HG03139 (cell line): ENCODE data around the gene MSN.
A peak's percentile ranks its signal among the peaks of the same experiment; 100 is the strongest.
"Not testable (repeated sequence)": the region's sequence is repeated elsewhere in the genome, so short reads cannot be mapped to it uniquely, and the experiment has no call there.

Source experiments
- ATAC-seq: cut with Tn5 transposase; IDR thresholded peaks from one replicate; pipeline ENCODE4 v1.9.1; 2021; ENCODE audit not compliant: unreplicated experiment

The MSN gene

GRCh38 chrX:65667503-65668376, at the start of gene MSN:
Gene MSN (plus strand): TSS chrX:65667654. CDS start chrX:65667842, 188 bp downstream.
- ATAC-seq, result peak; percentile 69

GRCh38 chrX:65620096-65620705, 47.3 kb upstream of the MSN start:
- not testable (repeated sequence) for ATAC-seq

GRCh38 chrX:65630771-65631170, 36.7 kb upstream of the MSN start:
- no peak for ATAC-seq

- ATAC-seq, result no peak
These were observed 33.6 kb upstream of the MSN start for GRCh38 chrX:65633826-65634225.

- no peak for ATAC-seq
These were observed 32.7 kb upstream of the MSN start for GRCh38 chrX:65634732-65635131.

GRCh38 chrX:65635378-65635777, 32.1 kb upstream of the MSN start:
- no peak for ATAC-seq

GRCh38 chrX:65635822-65636221, 31.6 kb upstream of the MSN start:
- ATAC-seq, result no peak

GRCh38 chrX:65636261-65636660, 31.2 kb upstream of the MSN start:
- not testable (repeated sequence) for ATAC-seq

GRCh38 chrX:65637335-65637734, 30.1 kb upstream of the MSN start:
- no peak for ATAC-seq

GRCh38 chrX:65642914-65643491, 24.5 kb upstream of the MSN start:
- no peak for ATAC-seq

GRCh38 chrX:65643531-65644052, 23.9 kb upstream of the MSN start:
- ATAC-seq, result no peak

- ATAC-seq, result no peak
These were observed 22.7 kb upstream of the MSN start for GRCh38 chrX:65644621-65645289.

- ATAC-seq, result no peak
These were observed 19.7 kb upstream of the MSN start for GRCh38 chrX:65647801-65648200.

- ATAC-seq, result no peak
These were observed 15.4 kb upstream of the MSN start for GRCh38 chrX:65652098-65652497.

- ATAC-seq, result not testable (repeated sequence)
These were observed 10.4 kb upstream of the MSN start for GRCh38 chrX:65657009-65657441.

GRCh38 chrX:65657659-65658058, 9.8 kb upstream of the MSN start:
- ATAC-seq, result no peak

- ATAC-seq, result no peak
These were observed 9.2 kb upstream of the MSN start for GRCh38 chrX:65658229-65658628.

GRCh38 chrX:65667157-65667502, 324 bp upstream of the MSN start:
- no peak for ATAC-seq

GRCh38 chrX:65668377-65669310, 1.2 kb downstream of the MSN start:
- peak; percentile 44 for ATAC-seq

GRCh38 chrX:65671286-65671685, 3.8 kb downstream of the MSN start:
- no peak for ATAC-seq
